Measurements from ENCODE around the gene TMPRSS4. TPM values are rescaled to one million over a fixed set of nuclear protein-coding genes. Genes with fewer than 3 reads are reported as not detected.

The TMPRSS4 gene
- total and polyA plus RNA-seq, 9 of the 15 experiments (the other 6 are each of a cell fraction or from before 2014, with no cell fraction given): 4.0 to 10.0 (median 5.6) TPM

GRCh38 chr11:118102721-118103261, 25.9 kb downstream of the TMPRSS4 start (continued):
- no peak; the same call in 1 of the 2 replicates for TF ChIP-seq MGA (IDR thresholded peaks at IDR 0.05)
- TF ChIP-seq ZZZ3 (IDR thresholded peaks at IDR 0.05): no peak
- TF ChIP-seq PRDM10 (IDR thresholded peaks at IDR 0.05; ENCODE audit: partially characterized antibody): no peak
- TF ChIP-seq CUX1 (CRISPR knock-in tag; IDR thresholded peaks at IDR 0.05): no peak
- no peak for TF ChIP-seq NCOA6 (IDR thresholded peaks at IDR 0.05)
- TF ChIP-seq ZNF217 (CRISPR knock-in tag; IDR thresholded peaks at IDR 0.05): no peak
- no peak for TF ChIP-seq HNRNPL (IDR thresholded peaks at IDR 0.05; ENCODE audit: low read depth, low read length)
